ENCODE data around the gene CISTR. TPM values are rescaled to one million over a fixed set of nuclear protein-coding genes. Genes with fewer than 3 reads are reported as not detected.

CISTR gene
- polyA plus RNA-seq, 1 experiment: not detected

DNA sequence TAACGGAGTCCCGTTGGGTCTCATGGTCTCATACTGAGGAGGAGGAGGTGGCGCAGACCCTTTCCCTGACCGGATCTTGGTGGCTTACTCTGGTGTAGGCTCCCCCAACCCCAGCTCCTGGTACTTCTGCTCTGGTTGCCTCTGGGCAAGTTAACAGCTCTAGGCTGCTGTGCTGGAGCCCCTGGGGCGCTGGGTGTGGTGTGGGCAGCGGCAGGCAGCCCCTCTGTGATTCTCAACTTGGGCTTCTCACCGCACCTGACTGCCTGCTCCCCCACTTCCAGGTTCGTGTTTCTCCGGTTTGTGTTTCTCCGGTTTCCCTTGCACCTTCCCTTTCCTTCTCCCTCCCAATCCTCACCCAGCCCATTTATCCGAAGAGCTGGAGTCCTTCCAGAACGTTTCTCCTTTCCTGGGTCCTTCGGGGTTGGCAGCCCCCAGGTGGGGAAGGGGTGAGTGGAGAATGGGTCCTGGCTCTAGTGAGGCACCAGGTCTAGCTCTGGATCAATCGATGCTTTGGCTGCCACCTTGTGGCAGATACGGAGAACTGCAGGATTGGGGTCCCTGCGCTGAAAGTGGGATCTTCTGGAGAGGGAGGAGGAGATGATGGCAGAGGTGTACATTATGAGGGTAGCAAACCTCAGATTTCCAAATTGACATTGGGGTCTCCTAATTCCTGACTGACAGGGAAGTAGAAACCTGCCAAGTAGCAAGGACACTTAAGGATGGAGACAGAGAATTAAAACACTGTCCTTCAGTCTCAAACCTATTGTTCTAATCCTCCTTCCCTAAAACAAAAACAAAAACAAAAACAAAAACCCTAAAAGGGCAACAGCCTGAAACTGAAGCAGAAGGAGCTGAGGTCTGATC lies 8.3 kb downstream of the CISTR start:
- ChIA-PET POLR2A (interaction anchor here (1.8 kb wide), 1 partner anchor 41 kb away, joined by 6 read pairs; no protein-coding TSS in a partner anchor), CTCF (interaction anchor here (0.6 to 9.4 kb wide), 27 partner anchors 11 to 1539 kb away, joined by 3 to 518 read pairs (median 6); partner anchors contain the start of genes CALCOCO1, CISTR and SMUG1)
- DNase-seq (ENCODE audit: low read depth, low spot score): no peak
- Histone ChIP-seq H3K4me3 (ENCODE audit: low read depth, low read length) (no peak overlapping the region), H3K27me3 (ENCODE audit: control insufficient read depth, insufficient read depth, low read length) (peaks cover 61% of the 10 kb centered on the region), H3K27ac (ENCODE audit: low read depth, low read length) (no peak overlapping the region), H3K9me3 (ENCODE audit: control insufficient read depth, insufficient read depth, low read length) (no peaks in the 10 kb centered on the region)
- TF ChIP-seq, protein P1, sequence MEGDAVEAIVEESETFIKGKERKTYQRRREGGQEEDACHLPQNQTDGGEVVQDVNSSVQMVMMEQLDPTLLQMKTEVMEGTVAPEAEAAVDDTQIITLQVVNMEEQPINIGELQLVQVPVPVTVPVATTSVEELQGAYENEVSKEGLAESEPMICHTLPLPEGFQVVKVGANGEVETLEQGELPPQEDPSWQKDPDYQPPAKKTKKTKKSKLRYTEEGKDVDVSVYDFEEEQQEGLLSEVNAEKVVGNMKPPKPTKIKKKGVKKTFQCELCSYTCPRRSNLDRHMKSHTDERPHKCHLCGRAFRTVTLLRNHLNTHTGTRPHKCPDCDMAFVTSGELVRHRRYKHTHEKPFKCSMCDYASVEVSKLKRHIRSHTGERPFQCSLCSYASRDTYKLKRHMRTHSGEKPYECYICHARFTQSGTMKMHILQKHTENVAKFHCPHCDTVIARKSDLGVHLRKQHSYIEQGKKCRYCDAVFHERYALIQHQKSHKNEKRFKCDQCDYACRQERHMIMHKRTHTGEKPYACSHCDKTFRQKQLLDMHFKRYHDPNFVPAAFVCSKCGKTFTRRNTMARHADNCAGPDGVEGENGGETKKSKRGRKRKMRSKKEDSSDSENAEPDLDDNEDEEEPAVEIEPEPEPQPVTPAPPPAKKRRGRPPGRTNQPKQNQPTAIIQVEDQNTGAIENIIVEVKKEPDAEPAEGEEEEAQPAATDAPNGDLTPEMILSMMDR (IDR thresholded peaks at IDR 0.05; ENCODE audit: low read depth, low read length): peak; percentile 96

DNA sequence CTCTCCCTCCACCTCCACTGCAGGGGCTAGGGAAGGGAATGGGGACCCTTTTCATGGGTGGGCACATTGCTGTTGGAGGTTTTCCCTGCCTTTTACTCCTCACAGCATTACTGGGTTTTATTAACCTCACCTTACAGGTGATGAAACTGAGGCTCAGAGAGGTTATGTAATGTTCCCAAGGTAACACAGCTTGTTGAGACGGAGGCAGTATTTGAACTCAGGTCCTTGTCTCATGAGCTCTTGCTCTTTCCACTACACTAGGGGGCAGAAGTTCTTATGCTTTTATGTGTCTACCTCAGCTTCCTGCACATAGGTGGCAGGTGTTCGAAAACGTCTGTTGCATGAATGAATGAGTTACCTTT lies 11.7 kb downstream of the CISTR start:
- Histone ChIP-seq H3K27ac (ENCODE audit: low read depth, low read length) (no peak overlapping the region), H3K4me3 (ENCODE audit: low read depth, low read length) (no peak overlapping the region), H3K27me3 (ENCODE audit: control insufficient read depth, insufficient read depth, low read length) (peaks cover 78% of the 10 kb centered on the region), H3K9me3 (ENCODE audit: control insufficient read depth, insufficient read depth, low read length) (no peaks in the 10 kb centered on the region)
- ChIA-PET CTCF (interaction anchor here (0.7 to 9.4 kb wide), 3 partner anchors 34 to 474 kb away, joined by 3 to 518 read pairs (median 4); no protein-coding TSS in a partner anchor), POLR2A (no interaction called here)
- TF ChIP-seq, protein P1 (IDR thresholded peaks at IDR 0.05; ENCODE audit: low read depth, low read length): no peak
- DNase-seq (ENCODE audit: low read depth, low spot score): no peak

GRCh38 chr12:53739214-53740129 lies 12.3 kb downstream of the CISTR start:
- H3K9me3 ChIP-seq (ENCODE audit: control insufficient read depth, insufficient read depth, low read length): no peaks in the 10 kb centered on the region
- ChIA-PET CTCF (interaction anchor here (0.7 to 9.4 kb wide), 3 partner anchors 33 to 475 kb away, joined by 3 to 518 read pairs (median 4); no protein-coding TSS in a partner anchor), POLR2A (no interaction called here)
- no peak overlapping the region for H3K27ac ChIP-seq (ENCODE audit: low read depth, low read length)
- DNase-seq (ENCODE audit: low read depth, low spot score): no peak
- H3K4me3 ChIP-seq (ENCODE audit: low read depth, low read length): no peak overlapping the region
- H3K27me3 ChIP-seq (ENCODE audit: control insufficient read depth, insufficient read depth, low read length): peaks cover 79% of the 10 kb centered on the region
- TF ChIP-seq, protein P1 (IDR thresholded peaks at IDR 0.05; ENCODE audit: low read depth, low read length): no peak

DNA sequence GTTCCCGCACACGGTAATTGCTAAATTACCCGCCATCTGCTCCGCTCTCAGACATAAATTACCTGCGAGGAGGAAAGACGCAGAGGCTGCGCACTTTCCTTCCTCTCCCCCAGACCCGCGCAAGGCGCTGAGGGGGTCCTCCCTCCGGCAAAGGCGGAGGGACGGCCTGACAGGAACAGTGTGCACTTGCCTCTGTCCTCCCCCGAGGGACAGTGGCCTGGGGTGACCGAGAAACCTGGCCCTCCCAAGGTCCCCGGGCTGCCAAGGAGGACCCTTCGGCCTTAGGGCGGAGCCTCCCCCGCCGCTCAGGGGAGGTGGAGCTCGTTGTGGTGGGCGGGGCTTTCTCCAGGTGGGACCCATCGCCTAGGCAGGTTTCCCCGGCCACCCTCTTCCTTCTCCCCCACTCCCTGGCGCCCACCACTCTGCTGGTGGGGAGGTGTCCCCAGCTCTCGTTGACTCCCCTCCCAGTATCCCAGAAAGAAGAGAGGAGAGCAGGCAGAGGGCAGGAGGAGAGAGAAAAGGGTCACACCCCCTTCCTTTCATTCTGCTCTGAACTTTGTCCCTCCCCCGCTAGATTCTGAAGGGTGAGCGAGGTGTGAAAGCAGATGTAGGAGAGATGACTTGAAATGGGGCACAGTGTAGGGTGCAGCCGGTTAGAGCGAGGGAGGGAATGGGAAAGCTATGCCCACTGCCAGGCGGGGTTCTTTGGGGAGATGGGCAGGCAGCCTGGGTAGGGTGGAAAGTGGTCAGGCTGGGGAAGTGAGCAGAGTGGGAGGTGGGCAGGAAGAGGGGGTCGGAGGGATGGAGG lies 13.2 kb downstream of the CISTR start:
- ChIA-PET CTCF (interaction anchor here (2.0 to 9.4 kb wide), 2 partner anchors 32 to 36 kb away, joined by 13 to 518 read pairs; no protein-coding TSS in a partner anchor), POLR2A (no interaction called here)
- Histone ChIP-seq H3K9me3 (ENCODE audit: control insufficient read depth, insufficient read depth, low read length) (no peaks in the 10 kb centered on the region), H3K27me3 (ENCODE audit: control insufficient read depth, insufficient read depth, low read length) (peaks cover 74% of the 10 kb centered on the region), H3K4me3 (ENCODE audit: low read depth, low read length) (no peak overlapping the region), H3K27ac (ENCODE audit: low read depth, low read length) (no peak overlapping the region)
- TF ChIP-seq, protein P1 (IDR thresholded peaks at IDR 0.05; ENCODE audit: low read depth, low read length): no peak
- no peak for DNase-seq (ENCODE audit: low read depth, low spot score)
